COLO668 (cell line): Measurements from ENCODE around the gene NALCN.
A peak's percentile ranks its signal among the peaks of the same experiment; 100 is the strongest.

Experiments
- DNase-seq: peaks from one replicate; lab custom pipeline; 2025; ENCODE audit not compliant: unreplicated experiment; lab: John Stamatoyannopoulos, UW

Gene NALCN

DNA sequence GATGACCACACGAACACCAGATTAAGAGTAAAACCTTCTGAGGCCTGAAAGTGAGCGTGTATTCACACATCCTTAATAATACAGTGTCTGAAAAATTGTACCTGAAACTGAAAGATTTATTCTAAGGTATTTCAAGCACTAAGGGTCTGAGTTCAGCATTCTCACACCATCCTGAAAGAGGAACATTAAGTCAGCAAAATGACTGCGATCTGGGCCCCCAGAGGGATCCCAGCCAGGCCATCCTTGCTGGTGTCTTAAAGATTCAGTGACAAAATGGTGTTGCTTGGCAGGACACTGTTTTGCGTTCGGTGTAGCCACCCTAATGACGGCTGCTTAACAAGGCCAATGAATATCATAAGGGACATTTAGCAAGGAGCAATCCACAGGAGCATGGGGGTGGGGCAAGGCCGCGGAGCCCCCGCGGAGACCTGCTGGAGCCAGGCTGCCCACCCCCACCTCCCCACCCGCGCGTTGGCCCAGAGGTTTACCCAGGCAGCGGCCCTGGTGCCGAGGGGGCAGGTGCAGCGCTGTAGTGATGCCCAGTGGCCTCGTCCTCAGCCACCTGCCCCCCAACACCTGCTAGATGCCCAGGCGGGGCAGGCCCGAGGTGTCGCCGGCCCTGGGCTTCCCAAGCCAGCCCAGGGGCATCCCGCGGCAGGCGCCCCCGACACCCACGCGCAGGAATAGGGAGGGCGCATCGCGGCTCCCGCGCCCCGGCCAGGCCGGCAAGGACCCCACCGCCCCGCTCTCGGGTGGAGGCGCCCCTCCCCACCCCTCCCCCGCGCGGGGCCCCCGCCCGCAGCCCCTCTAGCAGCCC, 742 bp downstream of the NALCN start:
- peak; percentile 63 for DNase-seq

DNA sequence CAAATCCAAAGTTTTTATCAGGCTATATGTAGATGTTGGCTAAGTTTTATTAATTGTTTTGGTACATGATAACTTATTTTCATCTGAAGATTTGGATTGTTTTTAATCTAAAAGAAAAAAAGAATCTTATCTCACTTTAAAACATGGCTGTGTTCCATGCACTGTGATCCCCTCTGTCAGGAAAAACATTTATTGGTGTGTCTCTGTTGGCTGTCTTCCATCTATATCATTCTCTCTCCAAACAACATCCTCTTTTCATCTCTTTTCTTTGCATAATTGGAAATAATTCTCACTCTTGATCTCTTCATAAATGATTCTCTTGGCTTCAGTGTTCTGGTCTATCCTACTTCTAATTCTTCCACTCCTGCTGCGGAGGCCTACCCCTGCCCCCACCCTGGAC, 4.2 kb downstream of the NALCN start:
- no peak for DNase-seq

DNA sequence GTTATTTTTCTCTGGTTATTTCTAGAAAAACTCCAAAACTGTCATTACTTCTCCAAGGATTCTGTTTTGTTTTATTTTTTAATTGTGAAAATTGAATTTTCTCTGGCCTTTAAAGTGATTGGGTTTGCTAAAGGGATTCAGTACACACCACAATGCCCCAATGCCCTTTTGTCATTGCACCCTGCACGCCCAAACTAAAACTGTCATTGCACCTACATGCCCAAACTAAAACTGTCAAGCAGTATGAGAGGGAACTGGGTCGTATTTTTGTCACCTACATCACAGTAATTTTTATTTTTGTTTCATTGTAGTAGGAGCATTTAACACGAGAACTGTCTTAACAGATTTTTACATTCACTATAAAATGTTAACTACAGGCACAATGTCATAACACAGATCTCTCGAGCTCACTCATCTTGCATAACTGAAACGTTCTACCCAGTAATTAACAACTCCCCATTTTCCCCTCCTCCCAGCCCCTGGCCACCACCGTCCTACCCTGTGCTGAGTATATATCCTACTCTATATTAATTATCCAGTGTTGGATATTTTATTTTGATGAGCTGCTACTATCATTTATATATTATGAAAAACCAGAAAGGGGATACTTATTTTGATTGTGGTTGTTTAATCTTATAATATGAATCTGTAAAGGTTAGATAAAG, 7.2 kb downstream of the NALCN start:
- no peak for DNase-seq

DNA sequence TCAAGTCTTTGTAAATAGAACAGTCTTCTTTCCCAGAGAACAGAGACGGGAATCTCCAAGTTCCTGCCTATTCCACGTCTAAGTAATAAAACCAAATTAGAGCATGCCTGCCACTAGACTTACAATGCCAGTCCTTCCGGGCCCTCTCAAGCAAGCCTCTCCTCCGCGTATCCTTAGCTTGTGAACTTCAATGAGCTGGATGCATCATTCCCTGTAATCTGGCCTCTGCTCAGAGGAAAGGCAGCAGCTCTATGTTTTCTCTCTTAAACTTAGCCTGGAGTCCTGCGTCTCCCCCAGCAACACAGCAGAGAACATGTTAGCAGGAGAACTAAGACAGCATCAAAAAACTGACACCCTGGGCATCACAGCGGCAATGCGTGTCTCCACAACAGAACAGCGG, 8.2 kb downstream of the NALCN start:
- DNase-seq: no peak

GRCh38 chr13:101406791-101407190, 9.5 kb downstream of the NALCN start:
- no peak for DNase-seq

GRCh38 chr13:101401196-101401595, 15.1 kb downstream of the NALCN start:
- no peak for DNase-seq

- DNase-seq: no peak
Measured at GRCh38 chr13:101399365-101399764, 16.9 kb downstream of the NALCN start.

GRCh38 chr13:101398920-101399319, 17.4 kb downstream of the NALCN start:
- DNase-seq: no peak

DNA sequence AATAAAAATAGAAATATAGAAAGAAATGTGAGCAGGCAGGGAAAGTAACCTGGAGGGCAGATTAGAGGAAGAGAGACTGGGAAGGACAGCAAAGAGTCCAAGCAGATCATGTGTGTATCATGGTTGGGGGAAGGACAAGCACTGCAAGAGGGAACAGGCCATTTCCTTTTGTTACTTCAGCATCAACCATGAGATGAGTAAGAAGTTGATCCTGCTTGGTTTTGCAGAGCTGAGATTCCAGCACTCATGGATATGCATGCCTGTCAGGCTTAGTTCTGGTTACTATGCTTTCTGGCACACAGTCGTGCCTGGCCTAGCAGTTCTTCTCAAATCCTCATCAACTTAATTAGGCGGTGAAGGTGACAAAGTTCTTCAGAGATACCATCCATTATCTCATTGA, 18.1 kb downstream of the NALCN start:
- no peak for DNase-seq

GRCh38 chr13:101397742-101398141, 18.6 kb downstream of the NALCN start:
- no peak for DNase-seq

DNA sequence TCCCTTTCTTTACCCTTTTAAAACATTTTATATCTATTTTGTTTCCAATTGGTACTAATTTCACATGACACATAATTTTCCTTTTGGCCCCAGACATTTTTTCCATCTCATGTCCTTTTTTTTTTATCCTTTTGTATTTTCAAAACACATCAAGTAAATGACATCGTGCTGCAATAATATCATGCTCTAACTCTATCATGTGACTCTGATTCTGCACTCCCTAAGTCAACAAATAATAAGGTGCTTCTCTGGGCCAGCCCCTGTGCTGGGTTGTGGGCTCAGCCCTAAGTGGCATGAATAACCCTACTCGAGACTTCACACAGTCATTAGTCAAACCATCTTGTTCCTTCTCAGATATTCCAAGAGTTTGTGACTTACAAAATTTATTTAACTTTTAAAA, 21.7 kb downstream of the NALCN start:
- DNase-seq: no peak

- DNase-seq: no peak
Measured at GRCh38 chr13:101393140-101393539, 23.2 kb downstream of the NALCN start.

DNA sequence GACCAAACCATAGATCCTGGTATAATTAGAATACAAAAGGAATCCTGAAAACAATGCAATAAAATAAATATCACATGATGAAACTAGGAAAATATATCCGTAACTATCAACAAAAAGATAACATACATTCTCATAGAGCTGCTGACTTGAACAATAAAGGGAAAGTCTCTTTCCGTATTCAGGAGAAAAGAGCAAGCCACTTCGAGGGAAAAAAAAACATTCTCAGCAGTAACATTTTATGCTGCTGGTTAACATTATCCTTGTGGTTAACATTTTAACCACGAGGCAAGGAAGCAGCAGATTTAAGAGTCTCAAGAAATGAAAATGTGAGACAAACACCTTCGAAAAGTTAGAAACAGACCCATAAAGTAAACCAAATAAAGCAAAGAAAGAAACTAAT, 25.8 kb downstream of the NALCN start:
- no peak for DNase-seq

DNA sequence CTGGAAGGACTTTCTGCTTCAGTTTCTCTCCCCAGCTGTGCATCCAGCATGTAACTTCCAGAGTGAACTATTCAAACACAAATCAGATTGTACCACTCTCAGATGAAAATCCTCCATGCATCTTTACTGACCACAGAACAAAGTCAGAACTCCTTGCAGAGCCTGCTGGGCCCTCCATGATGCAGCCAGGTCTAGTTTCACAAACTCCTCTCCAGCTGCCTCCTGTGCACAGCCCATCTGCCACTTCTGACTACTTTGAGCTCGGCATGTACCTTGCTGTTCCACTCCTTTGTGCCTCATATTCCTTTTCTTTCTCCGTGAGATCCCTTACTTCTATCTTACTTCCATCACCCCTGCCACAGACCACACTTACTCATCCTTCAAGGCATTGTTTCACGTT, 31.4 kb downstream of the NALCN start:
- no peak for DNase-seq

- no peak for DNase-seq
Measured at GRCh38 chr13:101383595-101383994, 32.7 kb downstream of the NALCN start.

- DNase-seq: no peak
Measured at GRCh38 chr13:101382701-101383100, 33.6 kb downstream of the NALCN start.

- no peak for DNase-seq
Measured at GRCh38 chr13:101382086-101382485, 34.2 kb downstream of the NALCN start.

DNA sequence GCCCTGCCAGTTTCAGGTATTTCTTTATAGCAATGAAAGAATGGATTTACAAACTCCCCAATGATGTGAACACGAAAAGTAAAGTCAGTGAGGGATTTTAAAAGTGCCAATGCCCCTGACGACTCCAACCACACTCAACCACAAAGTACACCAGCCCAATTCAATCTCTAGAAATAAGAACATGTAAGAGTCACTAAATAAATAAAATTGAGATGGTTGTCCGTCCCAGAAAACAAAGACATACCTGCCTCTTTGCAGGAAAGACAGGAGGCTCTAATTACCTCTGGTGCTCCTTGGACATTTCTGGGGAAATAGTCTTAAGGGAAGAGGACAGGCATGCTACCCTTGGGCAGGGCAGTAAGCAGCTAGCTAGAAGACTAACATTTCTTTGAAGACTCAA, 55.8 kb downstream of the NALCN start:
- no peak for DNase-seq

- DNase-seq: no peak
Measured at GRCh38 chr13:101354895-101355294, 61.4 kb downstream of the NALCN start.

DNA sequence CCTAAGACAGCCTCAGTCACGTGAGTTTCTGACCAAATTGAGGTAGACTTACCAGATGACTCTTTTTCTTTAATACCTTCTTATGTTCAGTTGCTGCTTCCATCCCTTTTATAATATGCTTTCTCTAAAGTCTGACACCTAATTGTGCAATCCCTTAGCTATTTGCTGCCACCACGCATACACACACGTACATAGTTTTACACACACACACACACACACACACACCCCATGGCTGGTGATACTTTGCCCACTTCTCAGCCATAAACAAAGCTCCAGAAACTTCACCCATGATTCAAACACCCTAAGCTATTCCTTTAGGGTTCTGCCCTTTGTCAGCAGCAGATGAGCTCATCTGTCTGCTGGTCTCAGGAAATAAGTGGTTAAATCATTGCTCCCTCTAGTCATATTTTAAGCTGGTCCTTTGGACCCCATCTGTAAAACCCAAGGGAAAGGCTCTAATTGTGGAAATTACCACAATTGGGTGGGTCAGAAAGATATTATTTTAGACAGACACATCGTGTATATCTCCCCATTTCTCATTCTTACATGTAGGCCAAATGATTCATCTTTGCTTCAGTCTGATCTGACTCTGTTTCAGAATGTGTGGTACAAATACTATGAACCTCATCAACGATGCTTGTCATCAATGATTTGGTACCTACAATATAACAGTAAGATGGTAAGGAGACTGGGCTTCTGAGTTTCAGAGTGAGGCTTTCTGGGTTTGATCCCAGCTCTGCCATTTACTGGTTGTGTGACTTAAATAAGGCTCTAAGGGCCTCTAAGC, 69.2 kb downstream of the NALCN start:
- DNase-seq: no peak

DNA sequence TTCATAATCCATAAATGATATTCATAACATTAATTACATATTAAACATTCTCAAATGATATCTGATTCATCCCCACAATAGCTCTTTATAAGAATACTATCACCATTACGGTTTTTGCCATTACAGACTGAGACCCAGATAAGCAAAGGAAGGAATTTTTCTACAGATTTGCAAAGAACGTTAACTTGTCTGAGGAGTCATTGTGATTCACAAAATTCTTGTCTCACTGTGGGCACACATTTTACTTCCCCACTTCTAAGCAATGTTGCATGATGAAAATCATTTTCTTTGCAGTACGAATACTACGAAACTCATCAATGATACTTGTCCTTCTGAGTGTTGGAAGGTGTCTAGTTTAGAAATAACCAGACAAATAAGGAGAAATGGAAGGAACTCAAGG, 70.1 kb downstream of the NALCN start:
- no peak for DNase-seq
